GM19438 (cell line): Measurements from ENCODE around the gene ASCL3.
"Not testable (repeated sequence)": the region's sequence is repeated elsewhere in the genome, so short reads cannot be mapped to it uniquely, and the experiment has no call there.

Experiments
- ATAC-seq: cut with Tn5 transposase; IDR thresholded peaks from one replicate; pipeline ENCODE4 v1.9.1; 2021; ENCODE audit warnings: low read depth; ENCODE audit not compliant: unreplicated experiment

Gene ASCL3

DNA sequence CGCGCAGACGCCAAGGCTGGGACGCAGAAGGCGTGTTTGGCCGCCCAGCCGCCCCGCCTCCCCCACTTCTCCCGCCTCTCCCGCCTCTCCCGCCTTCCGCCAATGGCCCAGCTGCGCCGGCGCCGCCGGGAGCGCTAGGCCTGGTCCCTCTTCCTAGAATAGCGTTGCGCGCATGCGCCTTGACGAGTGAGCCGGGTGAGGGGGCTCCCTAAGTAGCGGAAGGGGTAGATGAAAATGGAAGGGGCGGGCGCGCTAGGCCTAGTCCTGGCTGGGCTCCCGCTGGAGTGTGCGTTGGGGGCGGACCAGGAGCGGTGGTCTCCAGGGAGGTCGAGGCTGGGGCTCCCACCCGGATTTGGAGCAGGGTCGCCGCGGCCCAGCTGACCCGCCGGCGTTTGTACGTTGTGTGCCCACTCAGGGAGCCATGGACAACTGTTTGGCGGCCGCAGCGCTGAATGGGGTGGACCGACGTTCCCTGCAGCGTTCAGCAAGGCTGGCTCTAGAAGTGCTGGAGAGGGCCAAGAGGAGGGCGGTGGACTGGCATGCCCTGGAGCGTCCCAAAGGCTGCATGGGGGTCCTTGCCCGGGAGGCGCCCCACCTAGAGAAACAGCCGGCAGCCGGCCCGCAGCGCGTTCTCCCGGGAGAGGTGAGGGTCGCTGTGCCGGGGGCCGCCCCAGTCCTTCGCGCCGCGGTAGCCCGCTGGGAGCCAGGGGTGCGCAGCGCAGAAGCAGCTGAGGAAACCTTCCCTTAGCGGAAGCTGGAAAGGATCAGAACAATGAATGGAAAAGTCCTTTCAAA lies 31.6 kb downstream of the ASCL3 start, which contains the start of gene AKIP1:
TSS of gene AKIP1 (plus strand) at position 161 of the 795 bp plus-strand sequence. CDS start at position 422, 261 bp downstream.
- peak; percentile 76 for ATAC-seq

DNA sequence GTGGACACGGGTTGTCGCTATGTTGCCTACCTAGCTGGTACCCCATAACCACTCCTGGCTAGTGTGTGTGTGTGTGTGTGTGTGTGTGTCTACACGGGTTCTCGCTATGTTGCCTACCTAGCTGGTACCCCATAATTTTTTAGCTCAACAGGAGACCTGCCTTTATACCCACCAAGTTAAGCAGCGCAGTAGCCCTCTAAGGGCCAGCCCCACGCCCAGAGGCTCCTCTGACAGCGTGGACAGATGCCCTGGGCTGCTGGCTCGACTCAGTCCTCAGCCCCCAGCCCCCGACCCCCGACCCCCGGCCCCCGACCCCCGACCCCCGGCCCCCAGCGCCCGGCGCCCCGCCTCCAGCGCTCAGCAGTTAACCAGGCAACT lies 32.2 kb downstream of the ASCL3 start:
- ATAC-seq: peak; percentile 23

DNA sequence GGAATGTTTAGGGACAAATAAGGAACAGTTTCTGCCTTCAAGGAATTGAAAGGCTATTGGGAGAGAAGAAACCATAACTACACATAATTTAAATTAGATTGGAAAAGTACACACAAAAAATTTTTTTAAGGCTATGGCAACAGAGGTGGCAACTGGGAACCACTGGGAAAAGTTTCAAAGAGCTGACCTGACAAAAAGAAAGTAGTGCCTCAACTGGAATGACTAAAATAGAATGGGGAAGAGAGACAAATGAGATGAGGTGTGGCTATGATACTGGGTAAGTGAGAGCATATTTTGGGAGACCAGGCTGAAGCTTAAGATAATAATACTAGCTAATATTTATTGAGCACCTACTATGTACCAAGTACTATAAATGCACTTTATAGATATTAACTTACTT lies 34.7 kb downstream of the ASCL3 start:
- no peak for ATAC-seq

DNA sequence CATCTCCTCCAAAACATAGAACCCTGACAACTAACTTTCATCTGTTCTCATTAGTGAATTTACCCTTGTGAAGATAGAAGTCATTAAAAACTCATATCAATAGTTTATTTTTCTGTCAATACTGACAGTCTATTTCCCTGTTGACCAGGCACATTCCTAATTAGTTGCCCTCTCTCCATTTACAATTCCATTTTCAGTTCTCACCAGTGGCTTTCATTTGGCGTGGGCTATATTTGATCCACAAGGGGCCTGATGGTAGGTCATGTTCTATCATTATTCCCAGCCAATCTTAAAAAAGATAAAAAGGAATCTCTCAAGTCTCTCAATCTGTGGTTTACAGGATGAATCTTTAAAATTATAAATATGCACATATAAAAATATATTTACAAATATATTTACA lies 35.7 kb downstream of the ASCL3 start:
- ATAC-seq: no peak

DNA sequence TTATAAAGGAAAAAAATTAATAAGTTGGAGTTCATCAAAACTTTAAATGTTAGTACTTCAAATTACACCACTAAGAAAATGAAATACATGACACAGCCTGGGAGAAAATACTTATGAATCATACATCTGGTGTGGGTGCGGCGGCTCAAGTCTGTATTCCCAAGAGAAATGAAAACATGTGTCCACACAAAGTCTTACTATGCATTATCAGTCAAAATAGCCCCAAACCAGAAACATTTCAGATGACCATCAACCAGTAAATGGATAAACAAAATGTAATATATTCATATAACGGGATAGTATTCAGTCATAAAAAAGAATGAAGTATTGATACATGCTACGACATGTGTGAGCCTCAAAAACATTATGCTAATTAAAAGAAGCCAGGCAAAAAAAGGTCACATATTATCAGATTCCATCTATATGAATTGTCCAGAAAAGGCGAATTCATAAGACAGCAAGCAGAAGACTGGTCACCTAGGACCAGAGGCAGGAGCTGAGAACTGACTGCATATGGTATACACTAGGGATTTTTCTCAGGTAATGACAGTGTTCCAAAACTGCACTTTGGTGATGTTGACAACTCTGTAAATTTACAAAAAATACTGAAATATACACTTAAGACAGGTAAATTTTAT lies 37.2 kb downstream of the ASCL3 start:
- ATAC-seq: no peak

DNA sequence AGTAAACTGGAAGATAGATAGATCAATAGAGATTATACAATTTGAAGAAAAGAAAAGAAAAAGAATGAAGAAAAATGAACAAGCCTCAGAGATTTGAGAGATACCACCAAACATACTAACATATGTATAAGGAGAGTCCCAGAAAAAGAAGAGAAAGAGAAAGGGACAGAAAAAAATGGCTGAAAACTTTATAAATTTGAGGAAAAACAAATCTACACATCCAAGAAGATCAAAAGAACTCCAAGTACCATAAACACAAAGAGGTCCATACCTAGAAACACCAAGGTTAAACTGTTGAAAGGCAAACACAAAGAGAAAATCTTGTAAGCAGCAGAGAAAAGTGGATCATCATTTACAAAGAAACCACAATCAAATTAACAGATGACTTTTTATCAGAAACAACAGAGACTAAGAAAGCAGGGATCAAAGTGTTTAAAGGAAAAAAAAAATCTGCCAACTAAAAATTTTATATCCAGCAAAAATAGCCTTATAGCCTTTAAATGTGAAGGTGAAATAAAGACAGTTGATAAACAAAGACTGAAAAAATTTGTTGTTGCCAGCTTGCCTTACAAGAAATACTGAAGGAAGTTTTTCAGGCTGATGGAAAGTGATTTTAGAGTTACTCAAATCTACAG lies 43.6 kb downstream of the ASCL3 start:
- ATAC-seq: no peak

DNA sequence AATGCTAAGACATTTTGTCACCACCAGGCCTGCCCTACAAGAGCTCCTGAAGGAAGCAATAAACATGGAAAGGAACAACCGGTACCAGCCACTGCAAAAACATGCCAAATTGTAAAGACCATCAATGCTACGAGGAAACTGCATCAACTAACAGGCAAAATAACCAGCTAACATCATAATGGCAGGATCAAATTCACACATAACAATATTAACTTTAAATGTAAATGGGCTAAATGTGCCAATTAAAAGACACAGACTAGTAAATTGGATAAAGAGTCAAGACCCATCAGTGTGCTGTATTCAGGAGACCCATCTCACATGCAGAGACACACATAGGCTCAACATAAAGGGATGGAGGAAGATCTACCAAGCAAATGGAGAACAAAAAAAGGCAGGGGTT lies 51.6 kb downstream of the ASCL3 start:
- ATAC-seq: not testable (repeated sequence)
